ENCODE data around the gene TMEM132C.

TMEM132C gene

GRCh38 chr12:128365651-128366231, 98.8 kb downstream of the TMEM132C start:
- POLR2A ChIA-PET, result no interaction called here
- TF ChIP-seq HDGF (IDR thresholded peaks at IDR 0.05; ENCODE audit: borderline replicate concordance), result no peak
- no peak for TF ChIP-seq BHLHE40 (IDR thresholded peaks at IDR 0.05; ENCODE audit: borderline replicate concordance)
- TF ChIP-seq ARNT (IDR thresholded peaks at IDR 0.05), result no peak
- no peak for DNase-seq (ENCODE audit: extremely low spot score)
- CTCF ChIA-PET, result no interaction called here

DNA sequence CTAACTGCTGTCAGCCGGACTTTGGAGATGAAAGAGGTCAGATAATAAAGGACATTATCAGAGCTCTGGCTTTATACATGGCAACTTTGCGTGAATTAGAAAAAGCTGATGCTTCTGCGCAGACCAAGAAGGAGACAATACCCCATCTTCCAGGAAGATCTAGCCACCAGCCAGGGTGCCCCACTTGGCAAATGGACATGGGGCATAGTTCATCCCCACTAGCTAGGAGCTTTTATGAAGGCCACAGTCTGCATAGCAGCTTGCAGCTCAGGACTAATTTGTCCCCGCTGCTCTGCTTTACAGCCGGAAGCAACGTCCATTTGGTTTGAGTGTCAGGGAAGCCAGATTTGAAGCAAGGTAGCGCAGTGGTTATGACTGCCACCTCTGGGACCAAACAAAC, 101.0 kb downstream of the TMEM132C start:
- TF ChIP-seq L3MBTL2 (conservative IDR thresholded peaks at IDR 0.05) (no peak), LEF1 (IDR thresholded peaks at IDR 0.05; ENCODE audit: borderline replicate concordance) (no peak), ARNT (IDR thresholded peaks at IDR 0.05) (no peak), SUZ12 (IDR thresholded peaks at IDR 0.05) (no peak), HDGF (IDR thresholded peaks at IDR 0.05; ENCODE audit: borderline replicate concordance) (no peak), ZNF384 (IDR thresholded peaks at IDR 0.05) (no peak), FOXA1 (IDR thresholded peaks at IDR 0.05) (no peak), FOXM1 (IDR thresholded peaks at IDR 0.05; ENCODE audit: borderline replicate concordance) (no peak), NFRKB (IDR thresholded peaks at IDR 0.05) (no peak), SP1 (IDR thresholded peaks at IDR 0.05) (no peak), TARDBP (IDR thresholded peaks at IDR 0.05) (no peak), ELF4 (IDR thresholded peaks at IDR 0.05) (no peak), BHLHE40 (IDR thresholded peaks at IDR 0.05; ENCODE audit: borderline replicate concordance) (no peak), FOXK2 (IDR thresholded peaks at IDR 0.05) (no peak), CTBP1 (IDR thresholded peaks at IDR 0.05; ENCODE audit: borderline replicate concordance) (no peak)
- TF ChIP-seq, protein P1, sequence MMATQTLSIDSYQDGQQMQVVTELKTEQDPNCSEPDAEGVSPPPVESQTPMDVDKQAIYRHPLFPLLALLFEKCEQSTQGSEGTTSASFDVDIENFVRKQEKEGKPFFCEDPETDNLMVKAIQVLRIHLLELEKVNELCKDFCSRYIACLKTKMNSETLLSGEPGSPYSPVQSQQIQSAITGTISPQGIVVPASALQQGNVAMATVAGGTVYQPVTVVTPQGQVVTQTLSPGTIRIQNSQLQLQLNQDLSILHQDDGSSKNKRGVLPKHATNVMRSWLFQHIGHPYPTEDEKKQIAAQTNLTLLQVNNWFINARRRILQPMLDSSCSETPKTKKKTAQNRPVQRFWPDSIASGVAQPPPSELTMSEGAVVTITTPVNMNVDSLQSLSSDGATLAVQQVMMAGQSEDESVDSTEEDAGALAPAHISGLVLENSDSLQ (IDR thresholded peaks at IDR 0.05), result no peak
- DNase-seq (ENCODE audit: extremely low spot score), result no peak
- ChIA-PET CTCF (no interaction called here), POLR2A (no interaction called here)

DNA sequence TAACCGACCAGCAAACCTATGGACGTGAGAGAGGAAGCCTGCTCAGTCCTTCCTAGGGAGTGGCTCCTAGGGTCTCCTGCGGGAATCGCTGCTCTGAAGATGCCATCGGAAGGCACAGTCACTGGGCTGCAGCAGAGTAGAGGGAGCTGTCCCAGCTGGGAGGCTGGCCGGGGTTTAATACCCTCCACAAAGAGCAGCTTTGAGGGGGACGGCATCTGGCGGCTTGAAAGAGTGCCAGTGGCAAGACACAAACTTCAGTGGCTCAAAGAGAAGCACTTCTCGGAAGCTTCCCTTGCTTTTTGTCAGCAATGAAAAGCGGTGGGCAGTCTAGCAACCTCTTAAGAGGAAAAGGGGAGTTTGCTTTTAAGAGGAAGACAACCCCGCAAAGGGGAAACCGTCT, 114.6 kb downstream of the TMEM132C start:
- no peak for DNase-seq (ENCODE audit: extremely low spot score)
- CTCF ChIA-PET, result interaction anchor here (1.4 kb wide), 1 partner anchor 123 kb away, joined by 3 read pairs; no protein-coding TSS in a partner anchor
- POLR2A ChIA-PET, result no interaction called here
- TF ChIP-seq, protein P1 (IDR thresholded peaks at IDR 0.05), result no peak
- TF ChIP-seq HDGF (IDR thresholded peaks at IDR 0.05; ENCODE audit: borderline replicate concordance) (no peak), CTBP1 (IDR thresholded peaks at IDR 0.05; ENCODE audit: borderline replicate concordance) (no peak), L3MBTL2 (conservative IDR thresholded peaks at IDR 0.05) (no peak), BHLHE40 (IDR thresholded peaks at IDR 0.05; ENCODE audit: borderline replicate concordance) (no peak), ZNF384 (IDR thresholded peaks at IDR 0.05) (no peak), TARDBP (IDR thresholded peaks at IDR 0.05) (no peak), FOXA1 (IDR thresholded peaks at IDR 0.05) (no peak), SP1 (IDR thresholded peaks at IDR 0.05) (no peak), ARNT (IDR thresholded peaks at IDR 0.05) (no peak), ELF4 (IDR thresholded peaks at IDR 0.05) (no peak), NFRKB (IDR thresholded peaks at IDR 0.05) (no peak), FOXM1 (IDR thresholded peaks at IDR 0.05; ENCODE audit: borderline replicate concordance) (no peak), FOXK2 (IDR thresholded peaks at IDR 0.05) (no peak)

GRCh38 chr12:128381946-128382345, 115.0 kb downstream of the TMEM132C start:
- CTCF ChIA-PET, result interaction anchor here (1.4 kb wide), 1 partner anchor 123 kb away, joined by 3 read pairs; no protein-coding TSS in a partner anchor
- no peak for DNase-seq (ENCODE audit: extremely low spot score)
- POLR2A ChIA-PET, result no interaction called here
- TF ChIP-seq BHLHE40 (IDR thresholded peaks at IDR 0.05; ENCODE audit: borderline replicate concordance) (no peak), CTBP1 (IDR thresholded peaks at IDR 0.05; ENCODE audit: borderline replicate concordance) (no peak), SP1 (IDR thresholded peaks at IDR 0.05) (no peak)
- TF ChIP-seq, protein P1 (IDR thresholded peaks at IDR 0.05), result no peak

GRCh38 chr12:128382946-128383345, 116.0 kb downstream of the TMEM132C start:
- no peak for DNase-seq (ENCODE audit: extremely low spot score)
- TF ChIP-seq BHLHE40 (IDR thresholded peaks at IDR 0.05; ENCODE audit: borderline replicate concordance) (no peak), TARDBP (IDR thresholded peaks at IDR 0.05) (no peak), CTBP1 (IDR thresholded peaks at IDR 0.05; ENCODE audit: borderline replicate concordance) (no peak), SP1 (IDR thresholded peaks at IDR 0.05) (no peak), ELF4 (IDR thresholded peaks at IDR 0.05) (no peak), HDGF (IDR thresholded peaks at IDR 0.05; ENCODE audit: borderline replicate concordance) (no peak), L3MBTL2 (conservative IDR thresholded peaks at IDR 0.05) (no peak), FOXK2 (IDR thresholded peaks at IDR 0.05) (no peak), NFRKB (IDR thresholded peaks at IDR 0.05) (no peak), ARNT (IDR thresholded peaks at IDR 0.05) (no peak), FOXA1 (IDR thresholded peaks at IDR 0.05) (no peak), ZNF384 (IDR thresholded peaks at IDR 0.05) (no peak)
- TF ChIP-seq, protein P1 (IDR thresholded peaks at IDR 0.05), result no peak
- ChIA-PET CTCF (no interaction called here), POLR2A (no interaction called here)

DNA sequence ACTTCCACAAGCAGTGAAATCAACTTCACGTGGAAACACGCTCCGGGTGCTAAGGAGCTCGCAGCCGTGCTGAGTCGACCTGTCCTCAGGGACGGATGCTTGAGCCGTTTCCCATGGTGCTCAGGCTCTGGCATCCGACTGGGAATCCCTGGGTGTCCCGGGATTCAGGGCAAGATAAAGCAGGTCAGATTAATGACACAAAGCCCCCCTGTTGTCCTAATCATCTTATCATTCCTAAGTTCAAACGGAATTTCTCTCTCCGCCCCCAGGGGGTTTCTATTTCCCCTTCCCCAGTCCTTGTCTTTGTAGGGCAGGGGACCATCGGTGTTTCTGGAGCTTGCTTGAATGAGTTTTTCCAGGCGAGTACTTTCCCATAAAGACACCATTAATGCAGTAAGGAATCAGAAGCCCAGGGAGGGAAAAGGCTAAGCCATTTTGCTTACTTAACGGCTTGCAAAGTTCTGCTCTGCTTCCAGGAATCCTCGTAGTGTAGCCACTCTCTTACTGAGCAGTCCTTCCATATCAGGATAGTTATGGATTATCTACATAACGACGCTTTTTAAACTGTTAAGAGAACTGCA, 116.5 kb downstream of the TMEM132C start:
- CTCF ChIA-PET, result no interaction called here
- TF ChIP-seq ELF4 (IDR thresholded peaks at IDR 0.05) (no peak), L3MBTL2 (conservative IDR thresholded peaks at IDR 0.05) (no peak)
- POLR2A ChIA-PET, result no interaction called here
- no peak for DNase-seq (ENCODE audit: extremely low spot score)
